ENCODE measurements around the gene BIRC5.

The BIRC5 gene

GRCh38 chr17:78184351-78184750 is 29.7 kb upstream of the BIRC5 start:
- DNase-seq (ENCODE audit: low read depth): no peak
- no peak overlapping the region for H3K4me3 ChIP-seq (ENCODE audit: low read depth, low read length)
- TF ChIP-seq CTCF (IDR thresholded peaks at IDR 0.05; ENCODE audit: low read depth, low read length, missing control alignments): no peak

DNA sequence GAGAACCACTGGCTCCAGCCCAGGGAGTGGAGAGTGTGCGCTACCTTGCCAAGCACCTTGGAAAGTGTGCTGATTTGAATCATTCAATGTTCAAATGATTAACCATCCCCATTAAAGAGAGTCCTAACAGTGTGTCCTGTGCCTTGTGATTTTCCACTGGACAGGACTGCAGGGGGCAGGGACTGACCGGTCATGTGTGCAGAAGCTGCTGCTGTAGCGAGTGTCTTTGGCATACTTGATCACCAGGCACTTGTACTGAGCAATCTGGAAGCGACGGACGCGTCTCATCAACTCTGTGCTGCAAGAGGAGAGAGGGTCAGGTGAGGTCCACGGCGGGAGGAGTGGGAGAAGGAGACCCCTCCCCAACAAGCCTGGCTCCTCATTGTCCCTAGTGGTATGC is 29.2 kb upstream of the BIRC5 start:
- no peak for DNase-seq (ENCODE audit: low read depth)
- no peak for TF ChIP-seq CTCF (IDR thresholded peaks at IDR 0.05; ENCODE audit: low read depth, low read length, missing control alignments)
- no peak overlapping the region for H3K4me3 ChIP-seq (ENCODE audit: low read depth, low read length)

- no peak for DNase-seq (ENCODE audit: low read depth)
- peak overlapping the region; percentile 60 for H3K4me3 ChIP-seq (ENCODE audit: low read depth, low read length)
- TF ChIP-seq CTCF (IDR thresholded peaks at IDR 0.05; ENCODE audit: low read depth, low read length, missing control alignments): no peak
Observed at GRCh38 chr17:78185981-78186691, 27.9 kb upstream of the BIRC5 start.

DNA sequence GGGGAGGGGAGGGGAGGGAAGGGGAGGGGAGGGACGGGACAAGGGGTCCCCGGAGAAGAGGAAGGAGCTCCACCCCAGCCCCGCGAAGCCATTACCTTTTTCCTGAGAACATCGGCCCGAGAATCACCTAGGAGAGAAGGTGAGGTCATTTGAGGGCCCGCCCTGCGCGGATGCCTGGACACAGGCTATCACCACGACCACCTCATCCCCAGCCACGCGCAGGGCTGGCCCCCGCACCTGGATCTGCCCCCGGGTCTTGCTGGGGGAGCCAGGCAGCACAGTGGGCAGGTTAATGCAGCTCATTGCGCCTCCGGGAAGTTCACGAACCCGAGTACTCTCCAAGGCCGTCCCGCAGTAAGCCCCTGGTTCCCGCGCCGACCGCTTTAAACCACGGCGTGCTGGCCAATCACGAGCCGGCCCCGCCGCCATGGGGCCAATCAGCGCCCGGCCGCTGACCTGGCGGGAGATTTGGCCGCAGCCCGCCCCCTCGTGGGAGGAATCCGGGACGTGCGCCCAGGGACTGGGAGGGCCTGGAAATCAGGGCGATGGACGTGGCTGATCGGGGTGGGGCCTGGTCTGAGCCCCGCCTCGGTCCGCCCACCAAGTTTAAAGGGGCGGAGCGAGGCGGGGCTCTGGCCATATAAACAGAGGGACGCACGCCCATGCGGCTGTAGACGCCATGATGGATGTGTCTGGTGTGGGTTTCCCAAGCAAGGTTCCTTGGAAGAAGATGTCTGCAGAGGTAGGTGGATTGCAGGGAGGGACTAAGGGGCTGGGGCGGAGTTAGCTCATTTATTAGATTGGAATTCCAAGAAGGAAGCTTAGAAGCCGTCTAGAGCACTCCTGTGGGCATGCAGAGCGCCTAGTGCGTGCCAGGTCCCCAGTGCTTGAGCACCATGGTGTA is 27.1 kb upstream of the BIRC5 start, which contains the start of the genes AFMID and TK1:
Gene AFMID (plus strand): TSS at position 671 of the 904 bp plus-strand sequence. CDS start 9 bp downstream, at position 680.
Gene TK1 (minus strand): TSS at position 361 of the 904 bp plus-strand sequence. CDS start 58 bp downstream, at position 303.
- peak; percentile 85 for DNase-seq (ENCODE audit: low read depth)
- TF ChIP-seq CTCF (IDR thresholded peaks at IDR 0.05; ENCODE audit: low read depth, low read length, missing control alignments): peak; percentile 25
- H3K4me3 ChIP-seq (ENCODE audit: low read depth, low read length): peak within 1 kb of the TSS; percentile 60

GRCh38 chr17:78196716-78197115 is 17.3 kb upstream of the BIRC5 start:
- no peak for DNase-seq (ENCODE audit: low read depth)
- no peak for TF ChIP-seq CTCF (IDR thresholded peaks at IDR 0.05; ENCODE audit: low read depth, low read length, missing control alignments)
- no peak overlapping the region for H3K4me3 ChIP-seq (ENCODE audit: low read depth, low read length)

- no peak for TF ChIP-seq CTCF (IDR thresholded peaks at IDR 0.05; ENCODE audit: low read depth, low read length, missing control alignments)
- DNase-seq (ENCODE audit: low read depth): no peak
- no peak overlapping the region for H3K4me3 ChIP-seq (ENCODE audit: low read depth, low read length)
Observed at GRCh38 chr17:78197147-78197832, 16.8 kb upstream of the BIRC5 start.

All from GM12864 (cell line).